Loucy (cell line): ENCODE data around the gene CD19.

Experiments used
- EZH2phosphoT487 ChIP-seq: fragments of 200-600 bp; IDR thresholded peaks from 2 replicates; pipeline ENCODE4 v1.6.1; 2018; ENCODE audit warnings: antibody characterized with exemption, mild to moderate bottlenecking, moderate library complexity, borderline replicate concordance
- TF ChIP-seq, protein P1 (sequence below): fragments of 200-600 bp; sonication (generic); conservative IDR thresholded peaks from 2 replicates; pipeline ENCODE4 v1.5.1; 2014; ENCODE audit warnings: mild to moderate bottlenecking, antibody characterized with exemption, low read length

DNA sequence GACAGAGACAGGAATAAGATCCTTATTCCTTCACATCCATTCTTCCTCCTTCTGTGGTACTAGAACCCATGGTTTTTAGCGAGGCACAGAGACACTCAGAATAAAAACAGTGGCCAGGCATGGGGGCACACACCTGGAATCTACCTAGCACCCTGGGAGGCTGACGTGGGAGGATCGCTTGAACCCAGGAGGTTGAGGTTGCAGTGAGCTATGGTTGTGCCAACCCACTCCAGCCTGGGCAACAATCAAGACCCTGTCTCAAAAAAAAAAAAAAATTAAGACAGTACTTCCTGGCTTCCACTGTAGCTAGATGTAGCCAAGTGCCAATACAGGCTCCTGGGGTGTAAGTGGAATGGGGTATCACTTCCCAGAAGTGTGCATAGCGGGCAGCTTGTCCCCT, 35.4 kb downstream of the CD19 start:
- TF ChIP-seq, protein P1, sequence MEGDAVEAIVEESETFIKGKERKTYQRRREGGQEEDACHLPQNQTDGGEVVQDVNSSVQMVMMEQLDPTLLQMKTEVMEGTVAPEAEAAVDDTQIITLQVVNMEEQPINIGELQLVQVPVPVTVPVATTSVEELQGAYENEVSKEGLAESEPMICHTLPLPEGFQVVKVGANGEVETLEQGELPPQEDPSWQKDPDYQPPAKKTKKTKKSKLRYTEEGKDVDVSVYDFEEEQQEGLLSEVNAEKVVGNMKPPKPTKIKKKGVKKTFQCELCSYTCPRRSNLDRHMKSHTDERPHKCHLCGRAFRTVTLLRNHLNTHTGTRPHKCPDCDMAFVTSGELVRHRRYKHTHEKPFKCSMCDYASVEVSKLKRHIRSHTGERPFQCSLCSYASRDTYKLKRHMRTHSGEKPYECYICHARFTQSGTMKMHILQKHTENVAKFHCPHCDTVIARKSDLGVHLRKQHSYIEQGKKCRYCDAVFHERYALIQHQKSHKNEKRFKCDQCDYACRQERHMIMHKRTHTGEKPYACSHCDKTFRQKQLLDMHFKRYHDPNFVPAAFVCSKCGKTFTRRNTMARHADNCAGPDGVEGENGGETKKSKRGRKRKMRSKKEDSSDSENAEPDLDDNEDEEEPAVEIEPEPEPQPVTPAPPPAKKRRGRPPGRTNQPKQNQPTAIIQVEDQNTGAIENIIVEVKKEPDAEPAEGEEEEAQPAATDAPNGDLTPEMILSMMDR: no peak
- no peak for TF ChIP-seq EZH2phosphoT487
